ENCODE results near the gene NLRC3.
"Not testable (repeated sequence)": the region's sequence is repeated elsewhere in the genome, so short reads cannot be mapped to it uniquely, and the experiment has no call there.

The NLRC3 gene

GRCh38 chr16:3503523-3503922, 73.7 kb downstream of the NLRC3 start:
- no peak overlapping the region for H3K4me3 ChIP-seq (ENCODE audit: low read length in 2 of 2)
- peaks cover 15 to 17% of the 10 kb centered on the region in 2 donors for H3K36me3 ChIP-seq (ENCODE audit: control insufficient read depth in 2 of 2, insufficient read depth in 2 of 2, low read length in 2 of 2)
- no peaks in the 10 kb centered on the region for H3K27me3 ChIP-seq (ENCODE audit: control insufficient read depth in 2 of 2, insufficient read depth in 2 of 2, low read length in 2 of 2)
- no peaks in the 10 kb centered on the region for H3K9me3 ChIP-seq (ENCODE audit: control insufficient read depth in 2 of 2, low read length in 2 of 2)
- peaks cover 4 to 8% of the 10 kb centered on the region in 2 donors for H3K4me1 ChIP-seq (ENCODE audit: control insufficient read depth in 2 of 2, insufficient read depth in 2 of 2, low read length in 2 of 2)
- H3K9ac ChIP-seq (ENCODE audit: low read depth in 1 of 2, low read length in 2 of 2), result peak overlapping the region in 1 of 2 donors; percentile 10
- no peak overlapping the region for H3K27ac ChIP-seq (ENCODE audit: low read depth in 2 of 2, low read length in 2 of 2)

GRCh38 chr16:3501783-3502400, 75.3 kb downstream of the NLRC3 start:
- peaks cover 4 to 8% of the 10 kb centered on the region in 2 donors for H3K4me1 ChIP-seq (ENCODE audit: control insufficient read depth in 2 of 2, insufficient read depth in 2 of 2, low read length in 2 of 2)
- H3K4me3 ChIP-seq (ENCODE audit: low read length in 2 of 2), result peak overlapping the region; percentile 90 to 93
- H3K9ac ChIP-seq (ENCODE audit: low read depth in 1 of 2, low read length in 2 of 2), result peak overlapping the region in 1 of 2 donors; percentile 76
- no peaks in the 10 kb centered on the region for H3K9me3 ChIP-seq (ENCODE audit: control insufficient read depth in 2 of 2, low read length in 2 of 2)
- H3K36me3 ChIP-seq (ENCODE audit: control insufficient read depth in 2 of 2, insufficient read depth in 2 of 2, low read length in 2 of 2), result peaks cover 5 to 9% of the 10 kb centered on the region in 2 donors
- no peak overlapping the region for H3K27ac ChIP-seq (ENCODE audit: low read depth in 2 of 2, low read length in 2 of 2)
- H3K27me3 ChIP-seq (ENCODE audit: control insufficient read depth in 2 of 2, insufficient read depth in 2 of 2, low read length in 2 of 2), result no peaks in the 10 kb centered on the region

DNA sequence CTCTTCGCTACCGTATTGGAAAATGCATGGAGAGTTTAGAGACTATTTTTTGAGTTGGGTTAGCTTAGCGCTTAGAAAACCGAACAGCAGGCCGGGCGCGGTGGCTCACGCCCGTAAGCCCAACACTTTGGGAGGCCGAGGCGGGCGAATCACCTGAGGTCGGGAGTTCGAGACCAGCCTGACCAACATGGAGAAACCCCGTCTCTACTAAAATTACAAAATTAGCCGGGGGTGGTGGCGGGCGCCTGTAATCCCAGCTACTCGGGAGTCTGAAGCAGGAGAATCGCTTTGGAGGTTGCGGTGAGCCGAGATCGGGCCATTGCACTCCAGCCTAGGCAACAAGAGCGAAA, 75.8 kb downstream of the NLRC3 start:
- H3K9me3 ChIP-seq (ENCODE audit: control insufficient read depth in 2 of 2, low read length in 2 of 2); H3K36me3 ChIP-seq (ENCODE audit: control insufficient read depth in 2 of 2, insufficient read depth in 2 of 2, low read length in 2 of 2); H3K27me3 ChIP-seq (ENCODE audit: control insufficient read depth in 2 of 2, insufficient read depth in 2 of 2, low read length in 2 of 2); H3K4me1 ChIP-seq (ENCODE audit: control insufficient read depth in 2 of 2, insufficient read depth in 2 of 2, low read length in 2 of 2): not testable (repeated sequence)
- peak overlapping the region; percentile 76 to 83 for H3K9ac ChIP-seq (ENCODE audit: low read depth in 1 of 2, low read length in 2 of 2)
- H3K27ac ChIP-seq (ENCODE audit: low read depth in 2 of 2, low read length in 2 of 2), result peak overlapping the region; percentile 55 to 67
- H3K4me3 ChIP-seq (ENCODE audit: low read length in 2 of 2), result peak overlapping the region; percentile 90 to 93

GRCh38 chr16:3498988-3499387, 78.2 kb downstream of the NLRC3 start:
- H3K27ac ChIP-seq (ENCODE audit: low read depth in 2 of 2, low read length in 2 of 2), result no peak overlapping the region
- H3K9ac ChIP-seq (ENCODE audit: low read depth in 1 of 2, low read length in 2 of 2), result no peak overlapping the region
- no peaks in the 10 kb centered on the region for H3K36me3 ChIP-seq (ENCODE audit: control insufficient read depth in 2 of 2, insufficient read depth in 2 of 2, low read length in 2 of 2)
- peaks cover 4 to 8% of the 10 kb centered on the region in 2 donors for H3K4me1 ChIP-seq (ENCODE audit: control insufficient read depth in 2 of 2, insufficient read depth in 2 of 2, low read length in 2 of 2)
- H3K4me3 ChIP-seq (ENCODE audit: low read length in 2 of 2), result no peak overlapping the region
- no peaks in the 10 kb centered on the region for H3K9me3 ChIP-seq (ENCODE audit: control insufficient read depth in 2 of 2, low read length in 2 of 2)
- no peaks in the 10 kb centered on the region for H3K27me3 ChIP-seq (ENCODE audit: control insufficient read depth in 2 of 2, insufficient read depth in 2 of 2, low read length in 2 of 2)

DNA sequence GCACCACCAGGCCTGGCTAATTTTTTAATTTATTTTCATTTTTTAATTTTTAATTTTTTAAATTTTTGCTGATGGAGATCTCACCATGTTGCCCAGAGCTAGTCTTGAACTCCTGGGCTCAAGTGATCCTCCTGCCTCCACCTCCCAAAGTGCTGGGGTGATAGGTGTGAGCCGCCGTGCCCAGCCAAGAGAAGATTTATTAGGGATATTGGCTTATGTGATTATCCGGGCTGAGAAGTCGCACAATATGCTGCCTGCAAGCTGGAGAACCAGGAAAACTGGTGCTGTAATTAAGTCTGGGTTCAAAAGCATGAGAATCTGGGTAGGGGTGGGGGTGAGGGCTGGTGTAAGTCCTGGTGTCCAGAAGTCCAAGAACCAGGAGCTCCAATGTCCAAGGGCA, 79.4 kb downstream of the NLRC3 start:
- Histone ChIP-seq H3K4me3 (ENCODE audit: low read length in 2 of 2) (no peak overlapping the region), H3K36me3 (ENCODE audit: control insufficient read depth in 2 of 2, insufficient read depth in 2 of 2, low read length in 2 of 2) (no peaks in the 10 kb centered on the region), H3K27ac (ENCODE audit: low read depth in 2 of 2, low read length in 2 of 2) (no peak overlapping the region), H3K27me3 (ENCODE audit: control insufficient read depth in 2 of 2, insufficient read depth in 2 of 2, low read length in 2 of 2) (no peaks in the 10 kb centered on the region), H3K9me3 (ENCODE audit: control insufficient read depth in 2 of 2, low read length in 2 of 2) (no peaks in the 10 kb centered on the region), H3K4me1 (ENCODE audit: control insufficient read depth in 2 of 2, insufficient read depth in 2 of 2, low read length in 2 of 2) (peaks cover 4 to 8% of the 10 kb centered on the region in 2 donors), H3K9ac (ENCODE audit: low read depth in 1 of 2, low read length in 2 of 2) (no peak overlapping the region)

DNA sequence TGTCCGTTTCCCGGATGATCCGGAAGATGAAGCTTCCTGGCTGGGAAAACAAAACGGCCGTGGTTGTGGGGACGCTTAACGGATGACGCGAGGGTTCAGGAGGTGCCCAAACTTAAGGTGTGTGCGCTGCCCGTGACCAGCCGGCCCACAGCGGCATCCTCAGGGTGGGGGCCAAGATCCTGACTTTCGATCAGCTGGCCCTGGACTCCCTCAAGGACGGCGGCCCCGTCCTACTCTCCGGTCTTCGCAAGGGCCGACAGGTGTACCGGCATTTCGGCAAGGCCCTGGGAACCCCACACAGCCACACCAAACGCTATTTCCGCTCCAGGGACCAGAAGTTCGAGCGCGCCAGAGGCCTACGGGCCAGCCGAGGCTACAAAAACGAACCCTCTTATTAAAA, 80.8 kb downstream of the NLRC3 start:
- Histone ChIP-seq H3K4me1 (ENCODE audit: control insufficient read depth in 2 of 2, insufficient read depth in 2 of 2, low read length in 2 of 2) (peaks cover 0 to 1% of the 10 kb centered on the region in 2 donors), H3K9me3 (ENCODE audit: control insufficient read depth in 2 of 2, low read length in 2 of 2) (no peaks in the 10 kb centered on the region), H3K4me3 (ENCODE audit: low read length in 2 of 2) (no peak overlapping the region), H3K27me3 (ENCODE audit: control insufficient read depth in 2 of 2, insufficient read depth in 2 of 2, low read length in 2 of 2) (no peaks in the 10 kb centered on the region), H3K9ac (ENCODE audit: low read depth in 1 of 2, low read length in 2 of 2) (no peak overlapping the region), H3K36me3 (ENCODE audit: control insufficient read depth in 2 of 2, insufficient read depth in 2 of 2, low read length in 2 of 2) (no peaks in the 10 kb centered on the region), H3K27ac (ENCODE audit: low read depth in 2 of 2, low read length in 2 of 2) (no peak overlapping the region)

DNA sequence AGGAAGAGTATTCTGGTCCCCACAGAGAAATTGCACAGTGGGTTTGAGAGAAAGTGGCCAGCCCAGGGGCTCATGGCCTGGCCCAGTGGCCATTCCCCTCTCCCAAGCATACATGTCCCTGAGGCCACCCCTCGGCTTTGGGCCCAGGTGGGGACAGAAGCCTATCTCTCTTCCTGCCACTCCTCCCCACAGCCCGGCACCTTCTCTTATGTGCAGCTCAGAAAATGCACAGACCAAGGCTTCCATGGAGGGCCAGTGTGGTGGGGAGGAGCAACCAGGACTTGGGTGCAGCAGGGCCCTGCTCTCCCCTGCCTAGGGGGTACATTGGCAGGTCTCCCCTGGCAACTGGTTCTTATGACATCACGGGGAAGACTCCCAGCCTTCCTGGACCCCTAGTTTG, 82.0 kb downstream of the NLRC3 start, which contains the start of gene C16orf90:
Gene C16orf90 (minus strand): TSS at position 314 of the 400 bp plus-strand sequence. CDS start 68 bp downstream, at position 246.
- Histone ChIP-seq H3K27me3 (ENCODE audit: control insufficient read depth in 2 of 2, insufficient read depth in 2 of 2, low read length in 2 of 2) (no peaks in the 10 kb centered on the region), H3K36me3 (ENCODE audit: control insufficient read depth in 2 of 2, insufficient read depth in 2 of 2, low read length in 2 of 2) (no peaks in the 10 kb centered on the region), H3K9me3 (ENCODE audit: control insufficient read depth in 2 of 2, low read length in 2 of 2) (no peaks in the 10 kb centered on the region), H3K9ac (ENCODE audit: low read depth in 1 of 2, low read length in 2 of 2) (no peak within 1 kb of the TSS), H3K4me1 (ENCODE audit: control insufficient read depth in 2 of 2, insufficient read depth in 2 of 2, low read length in 2 of 2) (peaks cover 0 to 3% of the 10 kb centered on the region in 2 donors), H3K4me3 (ENCODE audit: low read length in 2 of 2) (no peak within 1 kb of the TSS), H3K27ac (ENCODE audit: low read depth in 2 of 2, low read length in 2 of 2) (no peak within 1 kb of the TSS)

DNA sequence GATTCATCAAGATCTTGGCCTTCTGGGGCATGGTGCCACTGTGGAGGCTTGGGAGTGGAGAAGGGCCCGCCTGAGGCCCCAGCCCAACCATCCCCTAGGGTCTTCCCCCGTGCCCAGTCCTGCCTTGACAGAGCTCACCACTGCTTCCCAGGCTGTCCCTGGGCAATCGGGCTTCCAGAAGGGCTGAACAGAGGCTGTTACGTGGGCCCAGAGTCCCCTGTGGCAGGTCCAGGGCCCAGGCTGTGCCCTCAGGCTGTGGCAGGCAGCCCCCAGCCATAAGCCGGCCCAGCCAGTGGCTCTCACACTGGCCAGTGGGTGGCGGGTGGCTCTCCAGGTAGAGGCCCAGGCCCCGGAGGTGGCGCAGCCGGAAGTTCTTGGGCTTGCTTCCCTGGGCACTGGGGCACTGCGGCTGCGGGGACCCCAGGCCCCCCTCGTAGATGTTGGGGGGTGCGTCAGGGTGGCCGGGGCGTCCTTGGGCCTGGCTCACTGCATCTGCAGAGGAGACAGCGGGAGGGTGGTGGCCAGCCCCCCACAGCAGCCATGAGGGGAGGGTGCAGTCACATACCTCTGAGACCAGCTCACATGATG, 82.7 kb downstream of the NLRC3 start:
- Histone ChIP-seq H3K4me3 (ENCODE audit: low read length in 2 of 2) (no peak overlapping the region), H3K9ac (ENCODE audit: low read depth in 1 of 2, low read length in 2 of 2) (no peak overlapping the region), H3K27ac (ENCODE audit: low read depth in 2 of 2, low read length in 2 of 2) (no peak overlapping the region), H3K4me1 (ENCODE audit: control insufficient read depth in 2 of 2, insufficient read depth in 2 of 2, low read length in 2 of 2) (peaks cover 0 to 3% of the 10 kb centered on the region in 2 donors), H3K27me3 (ENCODE audit: control insufficient read depth in 2 of 2, insufficient read depth in 2 of 2, low read length in 2 of 2) (no peaks in the 10 kb centered on the region), H3K36me3 (ENCODE audit: control insufficient read depth in 2 of 2, insufficient read depth in 2 of 2, low read length in 2 of 2) (no peaks in the 10 kb centered on the region), H3K9me3 (ENCODE audit: control insufficient read depth in 2 of 2, low read length in 2 of 2) (no peaks in the 10 kb centered on the region)

- Histone ChIP-seq H3K36me3 (ENCODE audit: control insufficient read depth in 2 of 2, insufficient read depth in 2 of 2, low read length in 2 of 2) (peaks cover 3 to 7% of the 10 kb centered on the region in 2 donors), H3K27me3 (ENCODE audit: control insufficient read depth in 2 of 2, insufficient read depth in 2 of 2, low read length in 2 of 2) (no peaks in the 10 kb centered on the region), H3K4me3 (ENCODE audit: low read length in 2 of 2) (no peak overlapping the region), H3K27ac (ENCODE audit: low read depth in 2 of 2, low read length in 2 of 2) (no peak overlapping the region), H3K9me3 (ENCODE audit: control insufficient read depth in 2 of 2, low read length in 2 of 2) (no peaks in the 10 kb centered on the region), H3K9ac (ENCODE audit: low read depth in 1 of 2, low read length in 2 of 2) (no peak overlapping the region), H3K4me1 (ENCODE audit: control insufficient read depth in 2 of 2, insufficient read depth in 2 of 2, low read length in 2 of 2) (peaks cover 0 to 3% of the 10 kb centered on the region in 2 donors)
These were observed 84.8 kb downstream of the NLRC3 start for GRCh38 chr16:3492356-3492755.

DNA sequence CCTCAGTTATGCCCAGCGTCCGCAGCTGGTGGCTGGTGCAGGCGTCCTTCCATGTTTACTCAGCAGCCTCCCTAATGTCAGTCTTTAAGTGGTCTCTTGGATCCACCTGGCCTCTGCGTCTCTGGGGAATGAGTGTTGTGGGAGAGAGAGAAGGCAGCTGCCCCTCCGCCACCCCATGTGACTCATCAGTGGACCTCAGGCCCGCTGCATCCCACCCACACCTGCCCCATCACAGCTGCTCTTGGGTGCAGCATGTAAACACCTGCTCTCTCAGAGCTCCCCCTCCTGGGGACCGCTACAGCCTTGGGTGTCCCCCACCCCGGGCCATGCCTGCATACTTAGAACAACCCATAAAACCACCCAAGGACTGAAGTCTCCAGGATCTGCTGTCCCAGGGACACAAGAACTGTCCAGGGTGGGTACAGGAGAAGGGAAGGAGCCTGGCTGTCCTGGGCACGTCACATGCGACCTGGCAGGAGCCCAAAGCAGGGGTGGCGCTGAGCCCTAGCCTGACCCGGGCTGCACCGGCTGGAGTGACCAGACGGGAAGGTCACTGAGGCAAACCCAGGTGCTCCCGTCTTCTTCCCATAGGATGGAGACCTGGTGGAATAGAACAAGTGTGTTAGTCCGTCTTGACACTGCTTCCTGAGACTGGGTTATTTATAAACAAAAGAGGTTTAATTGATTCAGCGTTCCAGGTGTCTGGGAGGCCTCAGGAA, 86.1 kb downstream of the NLRC3 start:
- no peaks in the 10 kb centered on the region for H3K27me3 ChIP-seq (ENCODE audit: control insufficient read depth in 2 of 2, insufficient read depth in 2 of 2, low read length in 2 of 2)
- H3K4me1 ChIP-seq (ENCODE audit: control insufficient read depth in 2 of 2, insufficient read depth in 2 of 2, low read length in 2 of 2), result peaks cover 0 to 3% of the 10 kb centered on the region in 2 donors
- H3K9ac ChIP-seq (ENCODE audit: low read depth in 1 of 2, low read length in 2 of 2), result no peak overlapping the region
- no peaks in the 10 kb centered on the region for H3K9me3 ChIP-seq (ENCODE audit: control insufficient read depth in 2 of 2, low read length in 2 of 2)
- H3K36me3 ChIP-seq (ENCODE audit: control insufficient read depth in 2 of 2, insufficient read depth in 2 of 2, low read length in 2 of 2), result peaks cover 9 to 10% of the 10 kb centered on the region in 2 donors
- H3K4me3 ChIP-seq (ENCODE audit: low read length in 2 of 2), result no peak overlapping the region
- H3K27ac ChIP-seq (ENCODE audit: low read depth in 2 of 2, low read length in 2 of 2), result no peak overlapping the region

All from mucosa of rectum (tissue), 2 donors.